ENCODE data around the gene FREY1. TPM values are rescaled to one million over a fixed set of nuclear protein-coding genes. Genes with fewer than 3 reads are reported as not detected.

The FREY1 gene
- total and polyA plus RNA-seq, 2 of the 13 experiments (the other 11 are each of a cell fraction or from before 2014, with no cell fraction given) = 0.44 to 0.73 TPM

DNA sequence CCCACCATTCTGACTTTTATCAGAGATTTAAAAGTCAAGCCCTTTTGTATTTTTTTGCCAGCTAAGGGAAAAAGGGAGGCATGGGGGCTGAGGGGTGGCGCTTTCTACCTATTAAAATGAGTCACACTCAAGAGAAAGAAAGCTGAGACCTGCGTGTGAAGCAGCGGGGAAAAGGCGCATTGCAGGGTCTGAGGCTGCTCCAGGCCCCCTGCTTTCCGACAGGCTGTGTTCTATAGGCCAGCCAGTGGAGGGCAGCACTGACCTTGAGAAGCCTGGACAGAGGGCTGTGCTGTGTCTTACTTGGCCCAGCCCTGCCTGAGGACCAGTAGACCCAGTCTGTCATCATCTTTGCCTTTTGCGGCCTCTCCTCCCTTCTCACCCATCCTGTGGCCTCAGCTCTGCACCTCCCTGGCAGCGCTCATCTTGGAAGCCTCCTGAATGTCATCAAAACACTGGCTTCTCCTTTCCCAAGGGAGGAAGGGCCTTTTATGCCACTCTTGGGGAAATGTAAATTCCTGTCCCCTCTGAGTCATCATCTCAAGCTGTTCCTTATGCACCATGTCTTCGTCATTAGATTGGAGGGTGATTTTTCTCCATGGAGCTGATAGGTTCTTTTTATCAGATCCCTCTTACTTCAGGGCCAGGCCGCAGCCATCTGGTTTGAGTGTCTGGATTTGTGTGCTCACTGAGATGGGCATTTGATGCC, 34.3 kb downstream of the FREY1 start (continued):
- TF ChIP-seq, protein P1, sequence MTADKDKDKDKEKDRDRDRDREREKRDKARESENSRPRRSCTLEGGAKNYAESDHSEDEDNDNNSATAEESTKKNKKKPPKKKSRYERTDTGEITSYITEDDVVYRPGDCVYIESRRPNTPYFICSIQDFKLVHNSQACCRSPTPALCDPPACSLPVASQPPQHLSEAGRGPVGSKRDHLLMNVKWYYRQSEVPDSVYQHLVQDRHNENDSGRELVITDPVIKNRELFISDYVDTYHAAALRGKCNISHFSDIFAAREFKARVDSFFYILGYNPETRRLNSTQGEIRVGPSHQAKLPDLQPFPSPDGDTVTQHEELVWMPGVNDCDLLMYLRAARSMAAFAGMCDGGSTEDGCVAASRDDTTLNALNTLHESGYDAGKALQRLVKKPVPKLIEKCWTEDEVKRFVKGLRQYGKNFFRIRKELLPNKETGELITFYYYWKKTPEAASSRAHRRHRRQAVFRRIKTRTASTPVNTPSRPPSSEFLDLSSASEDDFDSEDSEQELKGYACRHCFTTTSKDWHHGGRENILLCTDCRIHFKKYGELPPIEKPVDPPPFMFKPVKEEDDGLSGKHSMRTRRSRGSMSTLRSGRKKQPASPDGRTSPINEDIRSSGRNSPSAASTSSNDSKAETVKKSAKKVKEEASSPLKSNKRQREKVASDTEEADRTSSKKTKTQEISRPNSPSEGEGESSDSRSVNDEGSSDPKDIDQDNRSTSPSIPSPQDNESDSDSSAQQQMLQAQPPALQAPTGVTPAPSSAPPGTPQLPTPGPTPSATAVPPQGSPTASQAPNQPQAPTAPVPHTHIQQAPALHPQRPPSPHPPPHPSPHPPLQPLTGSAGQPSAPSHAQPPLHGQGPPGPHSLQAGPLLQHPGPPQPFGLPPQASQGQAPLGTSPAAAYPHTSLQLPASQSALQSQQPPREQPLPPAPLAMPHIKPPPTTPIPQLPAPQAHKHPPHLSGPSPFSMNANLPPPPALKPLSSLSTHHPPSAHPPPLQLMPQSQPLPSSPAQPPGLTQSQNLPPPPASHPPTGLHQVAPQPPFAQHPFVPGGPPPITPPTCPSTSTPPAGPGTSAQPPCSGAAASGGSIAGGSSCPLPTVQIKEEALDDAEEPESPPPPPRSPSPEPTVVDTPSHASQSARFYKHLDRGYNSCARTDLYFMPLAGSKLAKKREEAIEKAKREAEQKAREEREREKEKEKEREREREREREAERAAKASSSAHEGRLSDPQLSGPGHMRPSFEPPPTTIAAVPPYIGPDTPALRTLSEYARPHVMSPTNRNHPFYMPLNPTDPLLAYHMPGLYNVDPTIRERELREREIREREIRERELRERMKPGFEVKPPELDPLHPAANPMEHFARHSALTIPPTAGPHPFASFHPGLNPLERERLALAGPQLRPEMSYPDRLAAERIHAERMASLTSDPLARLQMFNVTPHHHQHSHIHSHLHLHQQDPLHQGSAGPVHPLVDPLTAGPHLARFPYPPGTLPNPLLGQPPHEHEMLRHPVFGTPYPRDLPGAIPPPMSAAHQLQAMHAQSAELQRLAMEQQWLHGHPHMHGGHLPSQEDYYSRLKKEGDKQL (CRISPR knock-in tag; IDR thresholded peaks at IDR 0.05; ENCODE audit: low read depth) = no peak
- TF ChIP-seq STAG1 (CRISPR knock-in tag; IDR thresholded peaks at IDR 0.05) (peak; percentile 79), ZFP90 (CRISPR knock-in tag; IDR thresholded peaks at IDR 0.05; ENCODE audit: borderline replicate concordance) (no peak), XBP1 (CRISPR knock-in tag; IDR thresholded peaks at IDR 0.05) (no peak), SMC3 (IDR thresholded peaks at IDR 0.05; ENCODE audit: low read length) (peak; percentile 34; the same call in 1 of the 2 replicates)
- TF ChIP-seq, protein P2, sequence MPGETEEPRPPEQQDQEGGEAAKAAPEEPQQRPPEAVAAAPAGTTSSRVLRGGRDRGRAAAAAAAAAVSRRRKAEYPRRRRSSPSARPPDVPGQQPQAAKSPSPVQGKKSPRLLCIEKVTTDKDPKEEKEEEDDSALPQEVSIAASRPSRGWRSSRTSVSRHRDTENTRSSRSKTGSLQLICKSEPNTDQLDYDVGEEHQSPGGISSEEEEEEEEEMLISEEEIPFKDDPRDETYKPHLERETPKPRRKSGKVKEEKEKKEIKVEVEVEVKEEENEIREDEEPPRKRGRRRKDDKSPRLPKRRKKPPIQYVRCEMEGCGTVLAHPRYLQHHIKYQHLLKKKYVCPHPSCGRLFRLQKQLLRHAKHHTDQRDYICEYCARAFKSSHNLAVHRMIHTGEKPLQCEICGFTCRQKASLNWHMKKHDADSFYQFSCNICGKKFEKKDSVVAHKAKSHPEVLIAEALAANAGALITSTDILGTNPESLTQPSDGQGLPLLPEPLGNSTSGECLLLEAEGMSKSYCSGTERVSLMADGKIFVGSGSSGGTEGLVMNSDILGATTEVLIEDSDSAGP (CRISPR knock-in tag; IDR thresholded peaks at IDR 0.05; ENCODE audit: borderline replicate concordance) = 0 out of 2 replicates have a peak, but pooled peaks have one; percentile 14
- TF ChIP-seq, protein P3, sequence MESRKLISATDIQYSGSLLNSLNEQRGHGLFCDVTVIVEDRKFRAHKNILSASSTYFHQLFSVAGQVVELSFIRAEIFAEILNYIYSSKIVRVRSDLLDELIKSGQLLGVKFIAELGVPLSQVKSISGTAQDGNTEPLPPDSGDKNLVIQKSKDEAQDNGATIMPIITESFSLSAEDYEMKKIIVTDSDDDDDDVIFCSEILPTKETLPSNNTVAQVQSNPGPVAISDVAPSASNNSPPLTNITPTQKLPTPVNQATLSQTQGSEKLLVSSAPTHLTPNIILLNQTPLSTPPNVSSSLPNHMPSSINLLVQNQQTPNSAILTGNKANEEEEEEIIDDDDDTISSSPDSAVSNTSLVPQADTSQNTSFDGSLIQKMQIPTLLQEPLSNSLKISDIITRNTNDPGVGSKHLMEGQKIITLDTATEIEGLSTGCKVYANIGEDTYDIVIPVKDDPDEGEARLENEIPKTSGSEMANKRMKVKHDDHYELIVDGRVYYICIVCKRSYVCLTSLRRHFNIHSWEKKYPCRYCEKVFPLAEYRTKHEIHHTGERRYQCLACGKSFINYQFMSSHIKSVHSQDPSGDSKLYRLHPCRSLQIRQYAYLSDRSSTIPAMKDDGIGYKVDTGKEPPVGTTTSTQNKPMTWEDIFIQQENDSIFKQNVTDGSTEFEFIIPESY (CRISPR knock-in tag; IDR thresholded peaks at IDR 0.05) = peak; percentile 40; the same call in 1 of the 2 replicates
